ENCODE measurements around the gene KRTAP10-3. TPM values are rescaled to one million over a fixed set of nuclear protein-coding genes. Genes with fewer than 3 reads are reported as not detected.

KRTAP10-3 gene
- total and polyA plus RNA-seq, 2 of the 13 experiments (the other 11 are each of a cell fraction or from before 2014, with no cell fraction given) = not detected

- WGBS (ENCODE audit: low lambda C conversion rate) = 87% methylated on average over 8 of the region's 8 CpGs
- ChIA-PET POLR2A (no interaction called here), CTCF (ENCODE audit: low intra/inter-chr PET ratio, low total read pairs) (no interaction called here)
- no peak for ATAC-seq
- no peaks in the 10 kb centered on the region for H3K9me3 ChIP-seq (ENCODE audit: low read length)
- peaks cover 14 to 19% of the 10 kb centered on the region in 2 experiments for H3K36me3 ChIP-seq (replicated peaks in 1 of 2; ENCODE audit: control insufficient read depth in 1 of 2, insufficient read depth in 2 of 2, low read length in 2 of 2)
- BruUV-seq (replicated peaks) = no TSS peak
- no peak overlapping the region for H2AFZ ChIP-seq (ENCODE audit: low read length)
- intact Hi-C loops (cut with micrococcal nuclease; ENCODE audit: unreplicated experiment) (loop anchor here (5.0 kb wide), 1 partner anchor 230 kb away; no protein-coding TSS in a partner anchor), in situ Hi-C loops (cut with HindIII; ENCODE audit: extremely low pct_ligation_motif_present, low pct_unique_long_range_greater_than_20kb) (no loop called here)
- no peak for FAIRE-seq
- peaks cover 69% of the 10 kb centered on the region for H3K4me1 ChIP-seq (ENCODE audit: insufficient read depth, low read length)
- no peak overlapping the region for H3K9ac ChIP-seq (ENCODE audit: insufficient read depth, low read depth, low read length)
- H3K4me3 ChIP-seq (replicated peaks in 1 of 3; ENCODE audit: insufficient read depth in 1 of 3, low read depth in 2 of 3, low read length in 3 of 3) = no peak overlapping the region
- no peak overlapping the region for H3K4me2 ChIP-seq (ENCODE audit: low read depth, low read length)
- H3K79me2 ChIP-seq (ENCODE audit: insufficient read depth, low read length) = peaks cover 15% of the 10 kb centered on the region
- no peak overlapping the region for H3K27ac ChIP-seq (ENCODE audit: extremely low read length, insufficient read depth, low read length)
- DNase-seq (ENCODE audit: low spot score) = no peak
- no peaks in the 10 kb centered on the region for H4K20me1 ChIP-seq (ENCODE audit: insufficient read depth, low read length)
- no peaks in the 10 kb centered on the region; a peak in 1 of 5 replicates for H3K27me3 ChIP-seq (ENCODE audit: control insufficient read depth in 1 of 2, insufficient read depth in 2 of 2, low read length in 2 of 2)
- TF ChIP-seq, protein P1, sequence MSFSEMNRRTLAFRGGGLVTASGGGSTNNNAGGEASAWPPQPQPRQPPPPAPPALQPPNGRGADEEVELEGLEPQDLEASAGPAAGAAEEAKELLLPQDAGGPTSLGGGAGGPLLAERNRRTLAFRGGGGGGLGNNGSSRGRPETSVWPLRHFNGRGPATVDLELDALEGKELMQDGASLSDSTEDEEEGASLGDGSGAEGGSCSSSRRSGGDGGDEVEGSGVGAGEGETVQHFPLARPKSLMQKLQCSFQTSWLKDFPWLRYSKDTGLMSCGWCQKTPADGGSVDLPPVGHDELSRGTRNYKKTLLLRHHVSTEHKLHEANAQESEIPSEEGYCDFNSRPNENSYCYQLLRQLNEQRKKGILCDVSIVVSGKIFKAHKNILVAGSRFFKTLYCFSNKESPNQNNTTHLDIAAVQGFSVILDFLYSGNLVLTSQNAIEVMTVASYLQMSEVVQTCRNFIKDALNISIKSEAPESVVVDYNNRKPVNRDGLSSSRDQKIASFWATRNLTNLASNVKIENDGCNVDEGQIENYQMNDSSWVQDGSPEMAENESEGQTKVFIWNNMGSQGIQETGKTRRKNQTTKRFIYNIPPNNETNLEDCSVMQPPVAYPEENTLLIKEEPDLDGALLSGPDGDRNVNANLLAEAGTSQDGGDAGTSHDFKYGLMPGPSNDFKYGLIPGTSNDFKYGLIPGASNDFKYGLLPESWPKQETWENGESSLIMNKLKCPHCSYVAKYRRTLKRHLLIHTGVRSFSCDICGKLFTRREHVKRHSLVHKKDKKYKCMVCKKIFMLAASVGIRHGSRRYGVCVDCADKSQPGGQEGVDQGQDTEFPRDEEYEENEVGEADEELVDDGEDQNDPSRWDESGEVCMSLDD (CRISPR knock-in tag; IDR thresholded peaks at IDR 0.05; ENCODE audit: borderline replicate concordance) = no peak
- TF ChIP-seq, protein P2, sequence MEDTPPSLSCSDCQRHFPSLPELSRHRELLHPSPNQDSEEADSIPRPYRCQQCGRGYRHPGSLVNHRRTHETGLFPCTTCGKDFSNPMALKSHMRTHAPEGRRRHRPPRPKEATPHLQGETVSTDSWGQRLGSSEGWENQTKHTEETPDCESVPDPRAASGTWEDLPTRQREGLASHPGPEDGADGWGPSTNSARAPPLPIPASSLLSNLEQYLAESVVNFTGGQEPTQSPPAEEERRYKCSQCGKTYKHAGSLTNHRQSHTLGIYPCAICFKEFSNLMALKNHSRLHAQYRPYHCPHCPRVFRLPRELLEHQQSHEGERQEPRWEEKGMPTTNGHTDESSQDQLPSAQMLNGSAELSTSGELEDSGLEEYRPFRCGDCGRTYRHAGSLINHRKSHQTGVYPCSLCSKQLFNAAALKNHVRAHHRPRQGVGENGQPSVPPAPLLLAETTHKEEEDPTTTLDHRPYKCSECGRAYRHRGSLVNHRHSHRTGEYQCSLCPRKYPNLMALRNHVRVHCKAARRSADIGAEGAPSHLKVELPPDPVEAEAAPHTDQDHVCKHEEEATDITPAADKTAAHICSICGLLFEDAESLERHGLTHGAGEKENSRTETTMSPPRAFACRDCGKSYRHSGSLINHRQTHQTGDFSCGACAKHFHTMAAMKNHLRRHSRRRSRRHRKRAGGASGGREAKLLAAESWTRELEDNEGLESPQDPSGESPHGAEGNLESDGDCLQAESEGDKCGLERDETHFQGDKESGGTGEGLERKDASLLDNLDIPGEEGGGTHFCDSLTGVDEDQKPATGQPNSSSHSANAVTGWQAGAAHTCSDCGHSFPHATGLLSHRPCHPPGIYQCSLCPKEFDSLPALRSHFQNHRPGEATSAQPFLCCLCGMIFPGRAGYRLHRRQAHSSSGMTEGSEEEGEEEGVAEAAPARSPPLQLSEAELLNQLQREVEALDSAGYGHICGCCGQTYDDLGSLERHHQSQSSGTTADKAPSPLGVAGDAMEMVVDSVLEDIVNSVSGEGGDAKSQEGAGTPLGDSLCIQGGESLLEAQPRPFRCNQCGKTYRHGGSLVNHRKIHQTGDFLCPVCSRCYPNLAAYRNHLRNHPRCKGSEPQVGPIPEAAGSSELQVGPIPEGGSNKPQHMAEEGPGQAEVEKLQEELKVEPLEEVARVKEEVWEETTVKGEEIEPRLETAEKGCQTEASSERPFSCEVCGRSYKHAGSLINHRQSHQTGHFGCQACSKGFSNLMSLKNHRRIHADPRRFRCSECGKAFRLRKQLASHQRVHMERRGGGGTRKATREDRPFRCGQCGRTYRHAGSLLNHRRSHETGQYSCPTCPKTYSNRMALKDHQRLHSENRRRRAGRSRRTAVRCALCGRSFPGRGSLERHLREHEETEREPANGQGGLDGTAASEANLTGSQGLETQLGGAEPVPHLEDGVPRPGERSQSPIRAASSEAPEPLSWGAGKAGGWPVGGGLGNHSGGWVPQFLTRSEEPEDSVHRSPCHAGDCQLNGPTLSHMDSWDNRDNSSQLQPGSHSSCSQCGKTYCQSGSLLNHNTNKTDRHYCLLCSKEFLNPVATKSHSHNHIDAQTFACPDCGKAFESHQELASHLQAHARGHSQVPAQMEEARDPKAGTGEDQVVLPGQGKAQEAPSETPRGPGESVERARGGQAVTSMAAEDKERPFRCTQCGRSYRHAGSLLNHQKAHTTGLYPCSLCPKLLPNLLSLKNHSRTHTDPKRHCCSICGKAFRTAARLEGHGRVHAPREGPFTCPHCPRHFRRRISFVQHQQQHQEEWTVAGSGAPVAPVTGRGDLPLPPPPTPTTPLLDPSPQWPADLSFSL (CRISPR knock-in tag; IDR thresholded peaks at IDR 0.05) = no peak
- TF ChIP-seq, protein P3, sequence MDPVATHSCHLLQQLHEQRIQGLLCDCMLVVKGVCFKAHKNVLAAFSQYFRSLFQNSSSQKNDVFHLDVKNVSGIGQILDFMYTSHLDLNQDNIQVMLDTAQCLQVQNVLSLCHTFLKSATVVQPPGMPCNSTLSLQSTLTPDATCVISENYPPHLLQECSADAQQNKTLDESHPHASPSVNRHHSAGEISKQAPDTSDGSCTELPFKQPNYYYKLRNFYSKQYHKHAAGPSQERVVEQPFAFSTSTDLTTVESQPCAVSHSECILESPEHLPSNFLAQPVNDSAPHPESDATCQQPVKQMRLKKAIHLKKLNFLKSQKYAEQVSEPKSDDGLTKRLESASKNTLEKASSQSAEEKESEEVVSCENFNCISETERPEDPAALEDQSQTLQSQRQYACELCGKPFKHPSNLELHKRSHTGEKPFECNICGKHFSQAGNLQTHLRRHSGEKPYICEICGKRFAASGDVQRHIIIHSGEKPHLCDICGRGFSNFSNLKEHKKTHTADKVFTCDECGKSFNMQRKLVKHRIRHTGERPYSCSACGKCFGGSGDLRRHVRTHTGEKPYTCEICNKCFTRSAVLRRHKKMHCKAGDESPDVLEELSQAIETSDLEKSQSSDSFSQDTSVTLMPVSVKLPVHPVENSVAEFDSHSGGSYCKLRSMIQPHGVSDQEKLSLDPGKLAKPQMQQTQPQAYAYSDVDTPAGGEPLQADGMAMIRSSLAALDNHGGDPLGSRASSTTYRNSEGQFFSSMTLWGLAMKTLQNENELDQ (CRISPR knock-in tag; IDR thresholded peaks at IDR 0.05; ENCODE audit: borderline replicate concordance) = no peak
- TF ChIP-seq ZBTB38 (CRISPR knock-in tag; IDR thresholded peaks at IDR 0.05) (no peak), NFIC (IDR thresholded peaks at IDR 0.05; ENCODE audit: low read length) (no peak), ZNF414 (CRISPR knock-in tag; IDR thresholded peaks at IDR 0.05) (no peak), ZNF335 (CRISPR knock-in tag; IDR thresholded peaks at IDR 0.05) (no peak), REL (CRISPR knock-in tag; conservative IDR thresholded peaks at IDR 0.05) (no peak), ATF6 (CRISPR knock-in tag; conservative IDR thresholded peaks at IDR 0.05) (no peak), RBFOX2 (IDR thresholded peaks at IDR 0.05; ENCODE audit: low read depth, low read length) (no peak)
Measured at GRCh38 chr21:44511938-44512275, 46.7 kb downstream of the KRTAP10-3 start.
